AG08395 (cell line): Measurements from ENCODE around the gene ACSM6.
"Not testable (repeated sequence)": the region's sequence is repeated elsewhere in the genome, so short reads cannot be mapped to it uniquely, and the experiment has no call there.

Source experiments
- DNase-seq: peaks from one replicate; pipeline ENCODE4 v3.0.0; 2012; ENCODE audit warnings: mixed read lengths, low spot score

ACSM6 gene

DNA sequence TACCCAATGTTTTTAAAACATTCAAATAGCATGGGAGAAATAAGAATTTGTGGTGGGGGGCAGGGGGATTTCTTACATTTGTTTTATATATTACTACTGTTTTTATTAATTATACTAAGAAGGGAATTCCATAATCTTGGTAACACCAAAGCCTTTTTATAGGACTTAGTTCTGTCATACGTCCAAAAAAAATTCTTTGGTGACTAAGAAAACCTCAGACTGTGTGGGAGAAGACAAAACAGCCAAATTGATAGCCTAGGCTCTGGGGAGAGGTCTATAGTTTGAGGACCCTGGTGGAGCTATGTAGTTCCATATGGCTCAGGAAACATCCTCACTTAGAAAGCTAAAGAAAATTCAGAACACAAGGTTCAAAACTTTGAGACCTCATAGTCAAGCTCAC, 23.4 kb downstream of the ACSM6 start:
- peak; percentile 14 for DNase-seq

DNA sequence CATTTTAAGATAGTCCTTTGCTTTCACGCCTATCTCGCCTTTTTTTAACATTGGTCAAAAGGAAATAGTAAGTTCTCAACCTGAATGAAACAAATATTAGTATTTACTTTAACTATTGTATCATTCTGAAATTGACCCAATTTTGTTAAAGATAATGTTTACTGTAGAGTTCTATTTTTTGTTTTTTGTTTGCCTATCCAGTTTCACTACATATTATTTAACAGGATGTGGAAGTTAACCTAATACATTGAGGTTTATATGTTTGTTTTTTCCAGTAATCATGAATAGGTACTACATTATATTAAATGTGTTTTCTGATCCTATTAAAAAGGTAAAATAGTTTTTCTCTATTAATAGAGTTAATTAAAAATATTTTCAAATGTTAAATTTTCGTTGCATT, 26.5 kb downstream of the ACSM6 start:
- no peak for DNase-seq

DNA sequence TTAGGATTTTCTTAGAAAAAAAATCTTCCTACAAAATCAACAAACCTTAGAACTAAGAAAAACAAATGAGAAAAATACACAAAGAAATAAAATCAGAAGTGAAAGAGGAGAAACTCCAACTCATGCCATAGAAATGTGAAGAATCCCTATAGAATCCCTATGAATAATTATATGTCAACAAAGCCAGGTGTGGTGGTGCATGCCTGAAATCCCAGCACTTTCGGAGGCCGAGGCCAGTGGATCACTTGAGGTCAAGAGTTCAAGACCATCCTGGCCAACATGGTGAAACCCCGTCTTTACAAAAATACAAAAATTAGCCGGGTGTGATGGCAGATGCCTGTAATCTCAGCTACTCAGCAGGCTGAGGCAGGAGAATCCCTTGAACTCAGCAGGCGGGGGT, 27.1 kb downstream of the ACSM6 start:
- no peak for DNase-seq

DNA sequence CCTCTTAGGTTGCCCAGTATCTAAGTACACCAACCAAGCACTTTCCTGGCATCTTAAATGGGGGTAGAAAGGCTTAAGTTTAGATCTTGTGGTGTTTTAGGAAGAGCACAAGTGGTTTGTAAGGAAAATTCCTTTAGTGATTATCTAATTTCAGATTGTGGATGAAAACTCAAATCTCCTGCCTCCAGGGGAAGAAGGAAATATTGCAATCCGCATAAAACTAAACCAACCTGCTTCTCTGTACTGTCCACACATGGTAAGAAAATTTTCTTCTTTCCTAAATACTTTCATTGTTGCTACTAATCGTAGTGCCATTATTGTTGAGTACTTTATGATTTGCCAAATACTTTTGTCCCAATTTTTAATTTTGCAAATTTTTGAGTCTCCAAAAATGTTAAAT, 31.1 kb downstream of the ACSM6 start:
- DNase-seq, result no peak

DNA sequence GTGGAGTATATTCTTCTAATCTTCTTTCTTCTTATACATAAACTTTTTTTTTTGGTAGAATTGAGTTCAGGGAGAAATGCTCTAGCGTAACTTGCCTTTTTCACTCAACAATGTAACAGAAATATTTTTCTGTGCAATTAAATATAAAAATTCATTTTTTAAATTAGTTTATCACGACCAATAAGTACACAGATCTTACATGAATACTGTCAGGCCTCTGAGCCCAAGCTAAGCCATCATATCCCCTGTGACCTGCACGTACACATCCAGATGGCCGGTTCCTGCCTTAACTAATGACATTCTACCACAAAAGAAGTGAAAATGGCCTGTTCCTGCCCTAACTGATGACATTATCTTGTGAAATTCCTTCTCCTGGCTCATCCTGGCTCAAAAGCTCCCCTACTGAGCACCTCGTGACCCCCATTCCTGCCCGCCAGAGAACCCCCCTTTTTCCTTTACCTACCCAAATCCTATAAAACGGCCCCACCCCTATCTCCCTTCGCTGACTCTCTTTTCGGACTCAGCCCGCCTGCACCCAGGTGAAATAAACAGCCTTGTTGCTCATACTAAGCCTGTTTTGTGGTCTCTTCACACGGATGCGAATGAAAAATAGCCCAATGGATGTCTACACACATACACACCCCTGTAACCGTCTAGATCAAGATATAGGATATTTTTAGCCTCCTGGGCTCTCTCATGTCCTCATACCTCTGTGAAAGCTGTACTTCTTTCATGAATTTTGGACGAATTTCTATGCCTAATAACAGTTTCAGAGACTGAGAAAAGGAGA, 35.1 kb downstream of the ACSM6 start:
- DNase-seq, result not testable (repeated sequence)

DNA sequence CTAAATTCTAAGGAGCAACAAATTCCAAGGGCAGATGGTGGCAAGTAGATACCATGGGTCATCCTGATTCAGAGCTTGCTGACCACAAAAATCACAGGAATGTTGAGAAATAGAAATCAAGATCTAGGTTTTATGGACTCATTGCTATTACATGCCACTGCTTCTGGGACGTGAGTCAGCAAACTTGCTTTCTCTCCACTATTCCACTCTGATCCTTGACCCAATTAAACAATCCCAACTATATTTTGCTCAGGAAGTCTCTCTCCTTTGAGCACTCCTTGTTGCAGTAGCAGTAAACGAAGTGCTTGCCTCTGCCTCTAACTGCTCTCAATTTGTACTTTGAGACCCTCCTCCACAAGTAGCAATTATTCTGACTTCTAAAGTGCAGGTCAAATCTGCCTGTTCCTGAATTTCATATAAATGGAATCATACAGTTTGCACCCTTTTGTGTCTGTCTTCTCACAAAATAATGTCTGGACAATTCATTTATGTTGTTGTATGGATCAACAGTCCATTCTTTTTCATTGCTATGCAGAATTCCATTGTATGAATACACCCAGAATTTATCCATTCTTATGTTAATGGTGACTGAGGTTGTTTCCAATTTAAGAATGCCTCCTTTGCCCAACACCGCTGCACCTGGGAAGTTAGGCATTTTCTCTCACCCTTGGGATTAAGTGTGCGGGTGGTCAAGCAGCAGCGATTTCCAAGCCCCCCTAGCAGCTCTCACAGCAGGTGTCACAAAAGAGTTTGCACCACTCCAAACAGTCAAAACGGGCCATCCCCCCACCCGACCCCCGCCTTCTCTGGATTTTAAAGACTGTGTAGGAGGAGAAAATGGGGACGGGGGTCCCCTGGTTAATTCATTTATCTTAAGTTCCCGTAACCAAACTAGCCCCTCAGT, 35.9 kb downstream of the ACSM6 start:
- peak; percentile 88 for DNase-seq

DNA sequence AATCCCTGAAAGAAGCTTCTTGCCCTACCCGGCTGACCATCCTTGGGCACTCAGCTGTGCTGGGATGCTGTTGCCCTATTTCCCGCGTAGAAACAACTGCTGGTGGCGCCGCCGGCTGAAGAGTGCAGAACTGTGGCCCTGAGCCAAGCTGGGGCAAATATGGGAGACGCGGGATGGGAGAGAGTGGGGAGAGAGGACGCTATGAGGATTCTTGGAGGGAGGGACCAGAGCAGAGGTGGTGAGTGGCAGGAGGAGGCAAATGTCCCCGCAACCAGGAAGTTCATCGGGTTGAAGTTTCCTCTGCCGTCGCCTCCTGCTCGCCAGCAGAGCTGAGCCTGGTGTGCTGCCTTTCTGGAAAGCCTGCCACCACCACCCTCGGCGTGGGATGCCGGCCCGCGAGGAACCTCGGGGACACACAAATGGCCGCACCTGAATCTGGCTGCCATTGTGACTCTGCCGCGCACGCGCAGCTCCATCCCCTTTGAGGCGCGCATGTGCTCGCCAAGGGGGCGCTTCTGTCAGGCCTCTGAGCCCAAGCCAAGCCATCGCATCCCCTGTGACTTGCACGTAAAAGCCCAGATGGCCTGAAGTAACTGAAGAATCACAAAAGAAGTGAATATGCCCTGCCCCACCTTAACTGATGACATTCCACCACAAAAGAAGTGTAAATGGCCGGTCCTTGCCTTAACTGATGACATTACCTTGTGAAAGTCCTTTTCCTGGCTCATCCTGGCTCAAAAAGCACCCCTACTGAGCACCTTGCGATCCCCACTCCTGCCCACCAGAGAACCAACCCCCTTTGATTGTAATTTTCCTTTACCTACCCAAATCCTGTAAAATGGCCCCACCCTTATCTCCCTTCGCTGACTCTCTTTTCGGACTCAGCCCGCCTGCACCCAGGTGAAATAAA, 36.9 kb downstream of the ACSM6 start:
- DNase-seq, result not testable (repeated sequence)

DNA sequence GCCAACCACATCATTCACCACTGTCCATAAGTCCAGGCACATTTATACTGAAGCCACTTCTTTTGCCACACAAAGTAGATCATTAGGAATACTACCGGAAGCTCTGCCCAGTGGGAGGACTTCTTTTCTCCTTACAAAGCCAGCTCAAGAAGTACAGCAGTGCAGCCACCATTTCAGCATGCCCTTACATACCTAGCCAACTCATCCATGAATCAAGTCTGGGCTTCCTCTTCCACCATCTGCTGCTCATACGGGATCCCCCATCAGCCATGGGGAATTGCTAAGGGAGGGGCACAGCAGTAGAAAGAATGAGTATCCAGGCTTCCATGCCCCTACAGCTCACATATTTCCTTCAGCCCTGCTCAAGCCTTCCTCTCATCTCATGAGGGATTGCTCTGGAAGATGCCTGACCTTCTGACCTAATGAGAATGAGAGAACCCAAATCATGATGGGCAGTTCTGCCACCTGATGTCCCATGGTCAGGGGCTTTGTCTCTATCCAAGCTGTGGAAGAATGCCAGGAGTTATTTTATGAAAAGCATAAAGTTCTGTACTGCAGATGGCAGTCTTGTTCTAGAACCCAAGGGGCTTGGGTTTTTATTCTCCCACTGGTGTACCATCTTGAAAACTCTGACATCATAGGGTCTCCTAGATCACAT, 39.5 kb downstream of the ACSM6 start:
- DNase-seq, result no peak

DNA sequence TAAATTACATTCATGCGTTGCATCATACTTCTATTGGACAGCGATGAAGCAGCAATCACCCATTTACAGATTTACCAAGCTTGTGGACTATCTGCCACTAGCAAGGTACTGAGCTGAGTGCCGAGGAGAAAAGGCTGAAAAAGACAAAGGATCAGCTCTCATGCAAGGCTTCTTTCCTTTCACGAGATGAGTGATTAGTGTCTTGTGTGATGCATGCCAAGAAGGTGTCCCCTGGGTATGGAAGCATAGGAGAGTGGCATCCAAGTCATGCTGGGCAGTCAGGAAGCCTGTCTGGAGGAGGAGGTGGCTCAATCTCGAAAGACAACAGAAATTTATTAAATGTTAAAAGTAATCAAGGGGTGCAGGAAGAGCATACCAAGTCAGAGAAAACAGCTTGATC, 40.9 kb downstream of the ACSM6 start:
- DNase-seq, result no peak

DNA sequence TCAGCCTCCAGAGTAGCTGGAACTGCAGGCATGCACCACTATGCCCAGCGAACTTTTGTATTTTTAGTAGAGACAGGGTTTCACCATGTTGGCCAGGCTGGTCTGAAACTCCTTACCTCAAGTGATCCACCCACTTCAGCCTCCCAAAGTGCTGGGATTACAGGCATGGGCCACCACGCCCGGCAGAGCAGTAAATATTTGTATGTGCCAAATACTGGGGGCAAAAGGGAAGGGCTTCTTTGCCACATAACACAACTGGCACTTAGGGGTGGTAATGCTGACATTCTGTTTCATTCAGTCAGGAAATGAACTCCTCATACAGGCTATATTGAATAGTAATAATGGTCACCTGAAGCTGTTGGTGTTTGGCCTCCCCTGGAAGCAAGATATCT, 41.6 kb downstream of the ACSM6 start:
- no peak for DNase-seq

DNA sequence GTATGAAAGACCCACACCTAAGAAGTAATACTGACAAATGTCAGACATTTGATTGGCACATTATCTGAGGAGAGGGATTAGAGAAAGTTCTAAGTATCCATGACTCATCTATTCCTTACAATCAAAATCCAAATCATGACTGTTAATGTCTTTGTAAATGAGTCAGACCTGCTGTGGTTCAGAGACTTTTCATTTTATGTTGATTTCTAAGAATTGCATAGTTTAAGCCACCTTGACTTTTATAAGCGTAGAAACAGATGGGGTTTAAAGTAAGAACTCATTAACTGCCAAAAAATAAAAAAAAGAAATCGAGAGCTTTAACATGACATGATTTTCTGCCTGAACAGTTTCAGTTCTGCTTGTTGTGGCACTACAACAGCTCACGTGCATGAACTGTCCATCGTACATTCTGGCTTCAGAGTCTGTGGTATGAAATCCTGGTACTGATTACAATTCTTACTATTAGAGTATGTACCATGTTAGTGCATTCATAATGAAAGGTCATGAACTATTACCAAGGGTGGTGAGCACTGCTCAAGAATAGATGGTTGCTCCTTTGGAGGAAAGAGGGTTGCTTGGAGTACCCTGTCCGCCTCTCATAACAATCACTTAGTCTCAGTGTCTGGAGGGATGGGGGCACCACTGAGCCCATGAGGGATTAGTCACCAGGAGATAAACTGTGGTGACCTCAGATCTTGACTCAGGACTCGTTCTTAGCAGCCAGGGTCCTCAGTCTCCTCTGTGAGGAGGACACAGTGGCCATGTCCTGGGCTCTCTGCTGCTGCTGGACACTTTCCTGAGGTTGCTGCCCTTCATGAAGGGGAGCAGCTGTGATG, 42.2 kb downstream of the ACSM6 start:
- DNase-seq, result peak; percentile 58

DNA sequence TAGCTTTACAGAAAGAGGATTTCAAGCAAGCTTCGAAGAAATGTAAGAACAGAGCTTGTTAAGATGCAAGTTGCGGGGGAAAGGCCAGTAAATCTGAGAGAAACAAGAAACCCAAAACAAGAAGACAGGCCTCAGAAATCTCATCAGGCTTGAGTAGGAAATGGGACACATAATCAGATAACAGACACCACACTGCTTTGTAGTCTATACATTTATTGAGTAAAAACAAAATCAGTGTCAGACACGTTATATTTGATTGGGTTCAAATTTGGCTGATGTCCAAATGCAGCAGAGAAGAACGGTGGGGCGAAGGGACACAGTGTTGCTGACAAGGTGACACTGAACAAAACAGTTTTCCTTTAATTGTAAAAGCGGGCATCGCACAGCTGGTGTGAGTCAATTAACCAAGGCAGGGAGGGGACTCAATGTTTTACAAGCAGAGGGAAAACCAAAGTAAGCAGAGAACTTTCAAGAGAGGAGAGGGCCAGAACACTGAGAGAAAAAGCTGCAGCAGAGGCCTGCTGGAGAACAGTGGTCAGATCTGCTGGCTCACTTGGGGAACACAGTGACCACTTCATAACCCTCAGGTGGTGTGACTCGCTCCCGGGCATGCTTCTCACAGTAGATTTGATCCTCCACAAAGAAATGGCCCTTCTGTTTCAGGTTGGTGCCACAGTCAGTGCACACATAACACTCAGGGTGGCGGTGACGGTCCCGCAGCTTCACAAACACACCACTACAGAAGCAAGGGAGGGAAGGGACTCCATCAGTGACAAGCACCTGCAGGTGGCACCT, 43.5 kb downstream of the ACSM6 start:
- DNase-seq, result no peak

DNA sequence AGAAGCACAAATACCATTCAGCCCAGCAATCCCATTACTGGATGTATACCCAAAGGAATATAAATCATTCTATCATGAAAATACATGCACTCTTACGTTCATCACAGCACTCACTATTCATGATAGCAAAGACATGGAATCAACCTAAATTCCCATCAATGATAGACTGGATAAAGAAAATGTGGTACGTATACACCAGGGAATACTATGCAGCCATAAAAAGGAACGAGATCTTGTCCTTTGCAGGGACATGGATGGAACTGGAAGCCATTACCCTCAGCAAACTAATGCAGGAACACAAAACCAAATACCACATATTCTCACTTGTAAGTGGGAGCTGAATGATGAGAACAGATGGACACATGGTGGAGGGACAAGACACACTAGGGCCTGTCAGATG, 46.1 kb downstream of the ACSM6 start:
- DNase-seq, result not testable (repeated sequence)

DNA sequence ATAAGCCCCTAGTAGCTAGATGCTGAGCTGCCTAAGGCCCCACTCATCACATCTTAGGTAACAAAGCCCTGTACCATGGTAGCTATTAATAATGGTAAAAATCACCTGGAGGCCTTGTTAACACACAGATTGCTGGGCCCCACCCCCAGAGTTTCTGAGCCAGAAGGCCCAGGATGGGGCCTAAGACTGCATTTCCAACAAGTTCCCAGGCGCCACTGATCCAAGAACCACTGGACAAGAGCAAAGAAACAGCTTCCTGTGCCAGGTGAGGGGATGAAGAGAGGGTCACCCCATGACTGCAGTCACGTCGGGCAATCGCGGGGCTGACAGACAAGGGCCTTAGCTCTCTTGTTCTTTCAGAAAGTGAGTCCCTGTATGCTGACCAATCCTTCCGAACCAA, 46.8 kb downstream of the ACSM6 start:
- no peak for DNase-seq

DNA sequence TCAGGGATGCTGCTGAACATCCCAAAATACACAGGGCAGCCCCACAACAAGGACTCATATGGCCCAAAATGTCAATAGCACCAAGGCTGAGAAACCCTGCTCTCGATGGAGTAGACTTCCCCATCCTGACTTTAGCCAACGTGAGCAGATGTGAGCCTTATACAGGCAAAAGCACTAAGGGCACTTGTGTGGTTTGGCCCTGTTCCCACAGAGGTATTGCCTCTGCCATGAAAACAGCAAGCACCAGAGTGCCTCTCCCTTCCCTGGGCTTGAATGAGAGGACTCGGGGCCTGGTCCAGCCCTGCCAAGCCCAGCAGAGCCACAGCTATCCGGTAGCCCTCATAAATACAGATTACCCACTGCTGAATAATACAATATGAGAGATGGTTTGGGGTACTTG, 47.5 kb downstream of the ACSM6 start:
- DNase-seq, result no peak

DNA sequence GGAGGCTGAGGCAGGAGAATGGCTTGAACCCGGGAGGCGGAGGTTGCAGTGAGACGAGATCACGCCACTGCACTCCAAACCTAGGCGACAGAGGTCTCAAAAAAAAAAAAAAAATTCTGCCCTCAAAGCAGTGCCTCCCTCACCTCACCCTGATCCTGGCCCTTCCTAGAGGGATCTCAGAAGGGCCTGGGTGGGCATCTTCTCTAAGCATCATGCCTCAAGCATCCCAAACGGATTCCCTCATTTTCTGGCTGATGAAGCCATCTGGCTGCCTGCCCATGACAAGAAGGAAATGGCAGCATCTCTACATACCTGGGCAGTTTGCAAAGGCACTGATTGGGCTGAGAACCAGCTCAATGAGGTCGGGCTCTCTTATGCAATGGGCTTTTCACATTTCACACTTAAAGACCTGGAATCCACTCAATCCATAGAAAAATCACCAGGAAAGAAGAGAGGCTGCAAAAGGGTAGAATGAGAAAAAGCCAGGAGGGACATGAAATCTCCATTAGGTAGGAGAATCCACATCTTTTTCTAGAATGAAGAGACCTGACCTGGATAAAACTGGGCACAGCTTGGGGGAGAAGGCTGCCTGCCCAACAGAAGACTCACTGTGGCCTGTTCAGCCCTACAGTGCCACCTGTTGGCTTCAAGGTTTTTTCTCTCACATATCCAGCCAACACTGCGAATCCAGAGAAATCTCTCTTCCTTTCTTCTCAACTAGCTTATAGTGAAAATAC, 48.7 kb downstream of the ACSM6 start:
- peak; percentile 72 for DNase-seq

DNA sequence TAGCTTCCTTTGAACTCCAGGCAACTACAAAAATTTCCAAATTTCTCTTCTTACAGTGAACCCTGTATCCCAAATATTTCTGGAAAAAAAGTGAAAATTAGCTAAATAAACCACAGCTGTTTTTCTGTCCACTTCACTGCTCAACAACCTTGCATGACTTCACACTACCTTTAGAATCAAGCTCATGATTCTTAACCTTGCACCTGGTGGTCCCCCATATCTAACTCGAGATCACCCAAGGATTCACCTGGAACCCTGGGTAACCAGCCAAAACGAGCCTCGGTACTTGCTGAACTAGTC, 49.2 kb downstream of the ACSM6 start:
- no peak for DNase-seq

DNA sequence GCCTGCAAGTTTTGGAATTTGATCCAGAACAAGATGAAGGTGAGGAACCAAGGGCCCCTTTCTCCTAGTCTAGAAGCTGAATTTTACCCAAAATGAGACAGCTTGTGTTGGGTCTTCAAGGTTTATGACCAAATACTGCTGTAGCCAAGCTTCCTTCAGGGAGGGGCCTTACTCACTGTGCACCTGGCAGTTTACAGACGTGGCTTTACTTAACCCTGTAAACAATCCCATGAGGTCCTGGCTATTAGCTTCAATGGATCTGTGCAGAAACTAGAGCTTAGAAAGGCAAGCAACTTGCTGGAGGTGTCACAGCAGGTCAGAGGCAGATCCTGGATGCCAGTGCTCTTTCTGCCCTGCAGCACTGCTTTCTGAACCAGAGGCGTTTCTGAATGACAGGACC, 50.1 kb downstream of the ACSM6 start:
- no peak for DNase-seq

DNA sequence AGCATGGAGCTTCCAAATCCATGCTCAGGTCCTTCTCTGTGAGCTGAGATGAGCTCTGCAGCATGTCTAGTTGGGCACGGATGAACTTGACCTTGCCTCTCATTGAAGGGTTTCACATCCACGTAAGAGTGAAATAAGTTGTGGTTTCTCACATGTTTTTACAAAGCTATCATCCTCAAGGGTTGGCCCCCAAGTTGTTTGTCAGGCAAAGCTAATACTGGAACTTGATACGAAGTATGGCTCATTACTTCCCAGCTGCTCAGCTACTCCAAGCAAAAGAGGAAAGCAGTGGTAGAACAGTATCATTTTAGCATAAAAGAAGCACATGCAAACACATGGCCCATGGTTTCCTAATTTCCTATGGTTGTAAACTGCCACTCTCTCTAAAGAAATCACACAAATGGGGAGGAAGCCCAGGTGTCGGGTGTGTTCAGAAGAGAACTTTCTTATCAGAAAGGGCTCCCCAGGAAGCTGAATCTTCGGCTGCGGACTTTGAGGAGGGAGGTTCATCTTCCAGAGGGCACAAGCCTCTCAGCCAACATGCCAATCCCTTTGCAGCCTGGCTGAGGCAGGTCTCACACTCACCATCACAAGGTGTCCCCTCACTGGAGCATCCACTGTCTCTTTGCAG, 51.5 kb downstream of the ACSM6 start:
- no peak for DNase-seq
